ENCODE results near the gene MYO19.
"Not testable (repeated sequence)": the region's sequence is repeated elsewhere in the genome, so short reads cannot be mapped to it uniquely, and the experiment has no call there.

MYO19 gene

GRCh38 chr17:36532435-36532975, 2.2 kb downstream of the MYO19 start:
- no peak for DNase-seq

- peak; percentile 55 for DNase-seq
Observed at GRCh38 chr17:36529121-36529520, 5.5 kb downstream of the MYO19 start.

GRCh38 chr17:36527621-36528250, 6.9 kb downstream of the MYO19 start:
- no peak for DNase-seq

GRCh38 chr17:36525888-36526287, 8.8 kb downstream of the MYO19 start:
- no peak for DNase-seq

- DNase-seq = no peak
Observed at GRCh38 chr17:36525113-36525512, 9.6 kb downstream of the MYO19 start.

GRCh38 chr17:36524428-36524876, 10.2 kb downstream of the MYO19 start:
- DNase-seq = no peak

DNA sequence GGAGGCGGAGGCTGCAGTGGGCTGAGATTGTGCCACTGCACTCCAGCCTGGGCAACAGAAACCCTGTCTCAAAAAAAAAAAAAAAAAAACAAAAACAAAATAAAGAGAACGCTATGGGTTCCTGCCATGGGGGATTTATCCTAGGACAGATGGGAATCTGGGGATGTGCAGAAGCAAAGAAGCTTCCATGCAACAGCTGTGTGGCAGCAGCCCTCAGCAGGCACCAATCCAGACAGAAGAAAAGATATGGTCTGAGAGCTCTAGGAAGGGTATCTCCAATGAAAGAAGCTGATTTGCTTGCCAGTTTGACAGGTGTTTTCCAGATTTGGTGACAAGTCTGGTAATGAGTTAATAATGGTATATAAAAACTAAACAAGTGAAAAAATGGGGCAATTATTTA, 11.6 kb downstream of the MYO19 start:
- DNase-seq = no peak

- no peak for DNase-seq
Observed at GRCh38 chr17:36515837-36516236, 18.8 kb downstream of the MYO19 start.

GRCh38 chr17:36514856-36515255, 19.8 kb downstream of the MYO19 start:
- no peak for DNase-seq

- DNase-seq = no peak
Observed at GRCh38 chr17:36512641-36513040, 22.0 kb downstream of the MYO19 start.

DNA sequence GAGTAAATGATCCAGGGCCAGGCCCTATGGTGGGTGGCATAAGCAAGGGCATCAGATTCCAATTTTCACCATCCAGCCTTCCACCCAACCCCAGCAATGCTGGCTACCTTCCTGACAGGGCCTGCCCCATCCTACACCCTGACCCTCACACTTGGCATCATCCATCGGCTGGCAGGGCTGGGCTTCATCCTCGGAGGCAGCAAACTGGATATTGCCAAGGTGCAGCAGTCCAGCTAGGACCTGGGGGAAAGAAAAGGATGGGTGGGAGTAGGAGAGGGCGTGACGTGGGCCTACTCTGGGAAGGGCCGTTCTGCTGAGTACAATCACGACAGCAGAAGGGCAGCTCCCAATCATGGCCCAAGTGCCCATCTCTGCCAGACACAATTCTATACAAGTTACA, 23.5 kb downstream of the MYO19 start:
- DNase-seq = no peak

- DNase-seq = no peak
Observed at GRCh38 chr17:36510636-36511035, 24.0 kb downstream of the MYO19 start.

GRCh38 chr17:36509272-36509985, 25.2 kb downstream of the MYO19 start:
- no peak for DNase-seq

GRCh38 chr17:36508439-36508838, 26.2 kb downstream of the MYO19 start:
- DNase-seq = not testable (repeated sequence)

- DNase-seq = no peak
Observed at GRCh38 chr17:36507266-36507665, 27.4 kb downstream of the MYO19 start.

DNA sequence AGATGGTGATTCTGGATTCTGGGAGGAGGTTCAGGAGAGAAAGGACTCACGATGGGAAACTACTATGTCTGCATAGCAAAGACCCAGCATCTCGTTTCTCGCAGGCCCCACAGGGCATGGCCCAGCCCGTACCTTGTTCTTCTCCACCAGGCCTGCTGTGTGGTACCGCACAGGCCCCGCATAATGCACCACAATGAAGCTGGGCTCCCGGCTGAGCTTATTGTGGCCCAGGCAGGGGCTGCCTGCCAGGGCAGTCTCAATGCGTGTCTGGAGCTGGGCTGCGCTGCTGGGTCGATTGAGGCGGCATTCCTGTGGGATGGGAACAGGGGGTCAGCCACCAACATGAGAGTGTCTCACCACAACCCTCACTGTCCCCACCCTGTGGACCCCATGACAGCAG, 27.8 kb downstream of the MYO19 start:
- no peak for DNase-seq

GRCh38 chr17:36506249-36506826, 28.3 kb downstream of the MYO19 start:
- no peak for DNase-seq

DNA sequence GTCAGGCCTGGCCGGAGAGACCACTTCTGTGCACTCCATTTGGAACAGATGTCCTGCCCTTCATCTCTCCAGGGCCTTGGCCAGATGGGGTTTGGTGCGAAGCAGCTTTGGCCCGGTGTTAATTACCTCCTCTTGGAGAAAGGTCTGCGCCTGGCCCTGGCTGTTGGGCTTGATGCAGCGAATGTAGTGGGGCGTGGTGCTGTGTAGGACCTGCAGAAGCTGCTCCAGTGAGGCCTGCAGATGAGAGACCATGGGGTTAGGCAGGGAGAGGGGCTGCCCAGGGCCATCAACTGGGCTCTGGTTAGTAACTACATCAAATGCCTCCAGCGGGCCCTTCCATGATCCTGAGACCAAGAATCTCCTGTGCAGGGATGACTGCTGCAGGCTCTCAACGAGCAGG, 29.5 kb downstream of the MYO19 start:
- DNase-seq = no peak

GRCh38 chr17:36504156-36504545, 30.5 kb downstream of the MYO19 start:
- DNase-seq = no peak

GRCh38 chr17:36503456-36504155, 31.1 kb downstream of the MYO19 start:
- DNase-seq = no peak

- DNase-seq = no peak
Observed at GRCh38 chr17:36501963-36502362, 32.7 kb downstream of the MYO19 start.

GRCh38 chr17:36501351-36501750, 33.3 kb downstream of the MYO19 start:
- DNase-seq = no peak

GRCh38 chr17:36500745-36501225, 33.9 kb downstream of the MYO19 start:
- DNase-seq = no peak

Measured in NCI-H226 (cell line).